HG03575 (cell line): Measurements from ENCODE around the gene SFT2D1.

Experiments
- ATAC-seq: cut with Tn5 transposase; IDR thresholded peaks from one replicate; pipeline ENCODE4 v1.9.1; 2021; ENCODE audit not compliant: unreplicated experiment, insufficient number of reproducible peaks, low FRiP score; ENCODE audit errors: extremely low read depth

SFT2D1 gene

GRCh38 chr6:166312832-166313231, 29.5 kb downstream of the SFT2D1 start:
- no peak for ATAC-seq

- ATAC-seq = no peak
Observed at GRCh38 chr6:166310634-166311033, 31.7 kb downstream of the SFT2D1 start.

GRCh38 chr6:166309977-166310376, 32.4 kb downstream of the SFT2D1 start:
- no peak for ATAC-seq

GRCh38 chr6:166308769-166309589, 33.4 kb downstream of the SFT2D1 start:
- ATAC-seq = no peak

GRCh38 chr6:166308033-166308768, 34.1 kb downstream of the SFT2D1 start, which contains the start of gene PRR18:
PRR18 (minus strand) TSS chr6:166308392; CDS start chr6:166308142, 250 bp downstream.
- no peak for ATAC-seq

- ATAC-seq = no peak
Observed at GRCh38 chr6:166307082-166308032, 35.0 kb downstream of the SFT2D1 start.

GRCh38 chr6:166306378-166307081, 35.8 kb downstream of the SFT2D1 start:
- no peak for ATAC-seq

- ATAC-seq = no peak
Observed at GRCh38 chr6:166305562-166306117, 36.7 kb downstream of the SFT2D1 start.

GRCh38 chr6:166304106-166304505, 38.2 kb downstream of the SFT2D1 start:
- no peak for ATAC-seq

GRCh38 chr6:166301611-166302529, 40.5 kb downstream of the SFT2D1 start:
- no peak for ATAC-seq

- no peak for ATAC-seq
Observed at GRCh38 chr6:166300357-166300987, 41.9 kb downstream of the SFT2D1 start.

GRCh38 chr6:166297606-166298005, 44.7 kb downstream of the SFT2D1 start:
- ATAC-seq = no peak

- ATAC-seq = no peak
Observed at GRCh38 chr6:166296035-166296883, 46.1 kb downstream of the SFT2D1 start.

GRCh38 chr6:166293731-166294584, 48.4 kb downstream of the SFT2D1 start:
- ATAC-seq = no peak
